Stimulated activated CD8-positive, alpha-beta memory T cell treated with anti-CD3 and anti-CD28 coated beads, Interleukin-12 subunit alpha, Interleukin-12 subunit beta, amount 100 ng/mL, for 1 hour (primary cell): ENCODE measurements around the gene STX5.
"Not testable (repeated sequence)": the region's sequence is repeated elsewhere in the genome, so short reads cannot be mapped to it uniquely, and the experiment has no call there.

ENCODE experiments used
- DNase-seq: peaks from one replicate; pipeline ENCODE4 v3.0.0-alpha.2; 2020; ENCODE audit warnings: low read depth

The STX5 gene, protein sequence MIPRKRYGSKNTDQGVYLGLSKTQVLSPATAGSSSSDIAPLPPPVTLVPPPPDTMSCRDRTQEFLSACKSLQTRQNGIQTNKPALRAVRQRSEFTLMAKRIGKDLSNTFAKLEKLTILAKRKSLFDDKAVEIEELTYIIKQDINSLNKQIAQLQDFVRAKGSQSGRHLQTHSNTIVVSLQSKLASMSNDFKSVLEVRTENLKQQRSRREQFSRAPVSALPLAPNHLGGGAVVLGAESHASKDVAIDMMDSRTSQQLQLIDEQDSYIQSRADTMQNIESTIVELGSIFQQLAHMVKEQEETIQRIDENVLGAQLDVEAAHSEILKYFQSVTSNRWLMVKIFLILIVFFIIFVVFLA

DNA sequence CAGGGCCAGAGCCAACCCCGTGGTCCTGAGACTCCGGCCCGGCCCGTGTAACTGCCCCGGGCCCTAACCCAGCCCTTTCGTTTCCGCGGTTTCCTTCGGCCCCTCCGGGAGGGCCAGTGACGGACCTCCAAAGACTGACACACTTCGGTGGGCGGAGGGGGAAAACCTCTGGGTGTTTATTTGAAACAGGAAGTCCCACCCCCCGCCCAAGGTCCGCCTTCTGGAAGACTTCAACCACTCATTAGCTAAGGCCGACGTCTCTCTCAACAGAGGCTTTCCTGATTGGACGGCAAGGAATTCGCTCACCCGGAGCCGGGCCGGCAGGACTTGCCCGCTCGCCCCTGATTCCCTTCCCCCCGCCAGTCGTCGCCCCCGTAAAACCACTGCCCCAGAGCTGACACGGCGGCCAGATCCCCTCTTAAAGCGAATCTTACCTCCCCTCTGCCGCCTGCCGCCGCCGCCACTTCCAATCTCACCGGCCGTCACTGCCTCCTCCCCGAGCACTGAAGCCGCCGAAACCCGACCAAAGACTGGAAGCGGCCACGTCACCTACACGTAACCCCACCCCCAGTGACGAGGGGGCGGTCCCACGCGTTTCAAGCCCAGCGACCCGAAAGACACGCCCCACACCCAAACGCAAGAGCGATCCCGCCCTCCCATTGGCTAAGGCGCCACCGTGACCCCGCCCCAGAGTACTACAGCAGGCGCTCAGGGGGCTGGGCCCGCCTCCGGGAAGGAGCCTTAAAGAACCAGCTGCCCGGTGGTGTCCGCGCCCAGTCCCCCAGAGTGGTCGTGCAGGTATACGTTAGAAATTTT lies at the start of gene STX5:
TSS of gene STX5 (minus strand) at position 532 of the 816 bp plus-strand sequence. CDS start 808 bp downstream, outside the sequence.
- peak; percentile 99 for DNase-seq

DNA sequence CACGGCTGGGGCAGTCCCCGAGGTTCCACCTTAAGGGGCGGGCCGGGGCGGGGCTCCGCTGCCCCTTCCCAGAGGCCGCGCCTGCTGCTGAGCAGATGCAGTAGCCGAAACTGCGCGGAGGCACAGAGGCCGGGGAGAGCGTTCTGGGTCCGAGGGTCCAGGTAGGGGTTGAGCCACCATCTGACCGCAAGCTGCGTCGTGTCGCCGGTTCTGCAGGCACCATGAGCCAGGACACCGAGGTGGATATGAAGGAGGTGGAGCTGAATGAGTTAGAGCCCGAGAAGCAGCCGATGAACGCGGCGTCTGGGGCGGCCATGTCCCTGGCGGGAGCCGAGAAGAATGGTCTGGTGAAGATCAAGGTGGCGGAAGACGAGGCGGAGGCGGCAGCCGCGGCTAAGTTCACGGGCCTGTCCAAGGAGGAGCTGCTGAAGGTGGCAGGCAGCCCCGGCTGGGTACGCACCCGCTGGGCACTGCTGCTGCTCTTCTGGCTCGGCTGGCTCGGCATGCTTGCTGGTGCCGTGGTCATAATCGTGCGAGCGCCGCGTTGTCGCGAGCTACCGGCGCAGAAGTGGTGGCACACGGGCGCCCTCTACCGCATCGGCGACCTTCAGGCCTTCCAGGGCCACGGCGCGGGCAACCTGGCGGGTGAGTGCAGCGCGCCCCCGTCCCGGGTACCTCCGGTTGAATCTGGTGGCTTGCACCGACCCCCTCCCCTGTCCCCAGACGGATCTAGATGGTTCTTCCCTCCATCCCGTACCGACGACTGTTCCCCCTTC lies 49.1 kb upstream of the STX5 start, which contains the start of gene SLC3A2:
TSS of gene SLC3A2 (plus strand) at position 94 of the 776 bp plus-strand sequence. CDS start at position 222, 128 bp downstream.
- DNase-seq = peak; percentile 69

DNA sequence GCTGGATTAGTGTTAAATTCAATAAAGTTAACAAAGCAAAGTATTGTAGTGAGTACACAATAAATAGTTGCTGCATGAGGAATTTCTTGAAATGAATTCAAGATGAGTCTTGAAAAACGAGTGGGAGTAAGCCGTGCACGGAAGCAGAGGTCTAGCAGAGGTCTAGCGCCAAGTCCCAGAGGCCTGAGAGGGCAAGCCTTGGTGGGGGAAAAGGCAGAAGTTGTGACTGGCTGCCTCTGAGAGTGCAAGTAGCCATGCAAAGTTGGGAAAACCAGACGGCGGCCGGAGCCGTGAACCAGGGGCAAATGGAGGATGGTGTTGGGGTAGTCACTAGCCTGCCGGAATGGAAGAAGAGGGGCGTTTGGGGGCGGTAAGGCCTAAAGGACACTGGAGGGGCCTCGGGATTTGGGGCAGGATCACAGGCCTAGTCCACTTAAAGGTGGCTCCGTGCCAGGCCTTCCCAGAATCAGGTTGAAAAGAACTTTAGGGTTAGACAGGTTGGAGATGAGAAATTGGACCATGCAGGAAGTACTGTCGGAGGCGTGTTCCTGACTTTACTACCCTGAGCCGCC lies 48.5 kb upstream of the STX5 start:
- no peak for DNase-seq

DNA sequence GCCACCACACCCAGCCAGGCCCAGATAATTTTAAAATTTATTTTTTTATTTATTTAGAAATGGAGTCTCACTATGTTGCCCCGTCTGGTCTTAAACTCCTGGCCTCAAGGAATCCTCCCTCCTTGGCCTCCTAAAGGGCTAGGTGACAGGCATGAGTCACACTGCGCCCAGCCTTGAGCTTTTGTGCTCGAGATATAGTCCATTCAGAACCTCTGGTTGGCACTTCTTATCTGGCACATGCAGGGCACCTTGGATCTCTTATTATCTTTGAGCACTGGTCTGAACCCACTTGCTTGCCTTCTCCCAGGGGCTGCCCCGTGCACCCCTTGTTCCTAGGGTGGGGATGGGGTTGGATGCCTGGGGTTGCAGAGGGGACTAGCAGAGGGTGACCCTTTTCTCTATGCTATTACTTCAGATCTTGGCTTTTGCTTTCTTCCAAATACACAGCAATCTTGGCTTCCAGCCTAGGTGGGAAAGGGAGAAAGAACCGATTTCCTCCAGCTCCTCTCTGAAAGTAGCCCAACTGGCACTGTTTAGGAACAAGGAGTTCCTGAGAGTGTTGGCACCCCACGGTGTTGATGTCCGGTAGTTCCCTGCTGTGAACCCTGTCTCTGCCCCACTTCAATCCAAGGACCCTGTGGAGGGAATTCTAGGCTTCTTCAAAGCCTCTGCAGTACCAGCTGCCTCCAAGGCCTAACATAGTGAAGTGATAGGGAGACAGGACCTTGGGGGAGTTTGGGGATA lies 47.6 kb upstream of the STX5 start:
- no peak for DNase-seq

DNA sequence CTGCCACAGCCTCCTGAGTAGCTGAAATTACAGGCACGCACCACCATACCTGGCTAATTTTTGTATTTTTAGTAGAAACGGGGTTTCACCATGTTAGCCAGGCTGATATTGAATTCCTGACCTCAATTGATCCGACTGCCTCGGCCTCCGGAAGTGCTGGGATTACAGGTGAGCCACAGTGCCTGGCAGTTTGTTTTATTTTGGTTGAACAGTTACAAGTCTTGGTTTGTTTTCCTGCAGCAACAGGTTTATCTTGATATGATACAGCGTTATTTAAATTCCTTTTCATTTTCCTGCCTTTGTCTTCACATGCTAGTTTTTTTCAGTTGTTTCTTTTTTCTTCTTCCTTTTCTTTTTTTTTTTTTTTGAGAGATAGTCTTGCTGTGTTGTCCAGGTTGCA lies 44.9 kb upstream of the STX5 start:
- no peak for DNase-seq

DNA sequence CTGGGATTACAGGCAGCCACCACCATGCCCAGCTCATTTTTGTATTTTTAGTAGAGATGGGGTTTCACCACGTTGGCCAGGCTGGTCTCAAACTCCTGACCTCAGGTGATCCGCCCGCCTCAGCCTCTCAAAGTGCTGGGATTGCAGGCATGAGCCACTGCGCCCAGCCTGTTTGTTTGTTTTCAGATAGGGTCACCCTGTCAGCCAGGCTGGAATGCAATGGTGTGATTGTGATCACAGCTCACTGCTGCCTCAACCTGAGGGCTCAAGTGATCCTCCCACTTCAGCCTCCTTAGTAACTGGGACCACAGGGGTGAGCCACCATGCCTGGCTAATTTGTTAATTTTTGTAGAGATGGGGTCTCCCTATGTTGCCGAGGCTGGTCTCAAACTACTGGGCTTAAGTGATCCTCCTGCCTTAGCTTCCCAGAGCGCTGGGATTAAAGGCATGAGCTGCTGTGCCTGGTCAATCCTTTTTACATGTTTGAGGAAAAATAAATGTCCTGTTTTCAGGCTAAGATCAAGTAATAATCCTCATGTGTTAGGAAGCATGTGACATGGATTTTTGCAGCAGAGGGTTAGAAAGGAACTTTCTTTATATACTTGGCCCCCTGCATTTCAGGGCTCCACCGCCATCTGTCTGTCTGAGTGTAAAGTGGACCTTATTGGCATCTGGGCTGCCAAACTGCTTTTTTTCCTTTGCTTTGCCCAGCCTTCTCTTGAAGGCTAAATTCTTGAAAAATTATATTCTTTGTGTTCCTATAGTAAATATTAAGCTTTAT lies 44.0 kb upstream of the STX5 start:
- no peak for DNase-seq

DNA sequence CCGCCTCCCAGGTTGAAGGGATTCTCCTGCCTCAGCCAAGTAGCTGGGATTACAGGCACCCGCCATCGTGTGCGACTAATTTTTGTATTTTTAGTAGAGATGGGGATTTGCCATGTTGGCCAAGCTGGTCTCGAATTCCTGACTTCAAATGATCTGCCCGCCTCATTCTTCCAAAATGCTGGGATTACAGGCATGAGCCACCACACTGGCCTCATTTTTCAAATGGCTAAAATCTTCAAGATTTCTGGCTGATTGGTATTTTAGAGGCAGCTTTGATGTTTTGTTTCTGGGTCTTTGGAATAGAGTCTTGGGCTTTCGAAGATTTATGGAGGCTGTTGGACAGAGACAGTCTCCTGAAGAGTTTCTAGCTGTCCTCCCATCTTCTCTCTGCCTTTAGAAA lies 43.0 kb upstream of the STX5 start:
- no peak for DNase-seq

DNA sequence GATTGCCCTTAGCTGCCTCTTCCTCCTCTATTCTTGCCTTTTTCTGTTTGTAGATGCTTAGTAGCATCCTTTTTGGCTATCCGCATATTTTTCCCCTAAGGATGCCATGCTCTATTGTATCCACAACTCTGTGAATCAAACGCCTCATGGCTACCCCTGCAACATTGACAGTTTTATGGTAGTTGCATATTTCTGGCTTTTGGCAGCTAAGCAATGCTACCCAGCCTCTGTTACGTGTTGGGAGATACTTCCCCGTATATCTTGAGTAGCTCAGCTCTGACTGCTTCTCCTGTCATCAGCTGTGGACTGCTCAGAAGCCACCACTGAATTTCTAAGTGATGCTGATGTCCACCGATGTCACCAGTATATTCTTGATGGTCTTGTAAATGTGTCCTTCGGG lies 33.8 kb upstream of the STX5 start:
- DNase-seq = no peak

DNA sequence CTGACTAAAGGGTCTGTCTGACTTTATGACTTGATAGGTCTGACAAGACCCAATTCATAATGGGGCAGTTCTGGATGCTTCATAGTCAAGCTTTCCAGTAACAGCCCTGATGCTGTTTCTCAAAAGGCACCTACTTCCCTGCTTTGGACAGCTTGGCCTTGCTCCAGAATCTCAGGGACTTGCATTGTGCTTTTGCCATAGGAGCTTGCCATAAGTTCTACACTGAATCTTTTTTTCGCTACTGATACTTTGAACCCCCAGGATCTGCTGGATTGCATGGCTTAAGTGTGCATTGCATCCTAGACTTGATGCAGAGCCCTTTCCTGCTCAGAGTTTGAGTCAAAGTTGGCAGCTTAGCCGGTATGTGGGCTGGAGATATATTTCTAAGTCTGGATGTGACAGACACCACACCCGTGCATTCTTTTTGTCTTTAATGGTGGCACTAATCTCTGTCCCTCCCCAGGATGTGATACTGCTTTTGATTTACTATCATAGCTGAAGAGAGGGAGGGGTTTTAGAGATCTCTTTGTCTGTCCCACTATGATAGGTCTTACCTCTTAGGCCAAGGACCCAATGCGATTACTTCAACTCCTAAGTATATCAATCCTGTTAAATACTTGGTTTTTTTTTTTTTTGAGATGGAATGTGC lies 32.0 kb upstream of the STX5 start:
- no peak for DNase-seq

DNA sequence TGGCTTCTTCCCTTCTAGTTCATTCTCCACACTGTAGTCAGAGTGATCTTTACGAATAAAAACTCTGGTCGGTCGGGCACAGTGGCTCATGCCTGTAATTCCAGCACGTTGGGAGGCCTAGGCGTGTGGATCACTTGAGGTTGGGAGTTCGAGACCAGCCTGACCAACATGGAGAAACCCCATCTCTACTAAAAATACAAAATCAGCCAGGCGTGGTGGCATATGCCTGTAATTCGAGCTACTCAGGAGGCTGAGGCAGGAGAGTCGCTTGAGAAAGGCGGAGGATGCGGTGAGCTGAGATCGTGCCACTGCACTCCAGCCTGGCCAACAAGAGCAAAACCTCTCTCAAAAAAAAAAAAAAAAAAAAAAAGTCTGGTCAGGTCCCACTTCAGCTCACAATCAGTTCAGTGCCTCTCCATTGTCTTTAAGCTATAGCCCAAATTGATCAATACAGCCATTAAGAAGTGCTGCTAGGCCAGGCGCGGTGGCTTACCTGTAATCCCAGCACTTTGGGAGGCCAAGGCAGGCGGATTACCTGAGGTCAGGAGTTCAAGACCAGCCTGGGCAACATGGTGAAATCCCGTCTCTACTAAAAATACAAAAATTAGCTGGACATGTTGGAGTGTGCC lies 29.8 kb upstream of the STX5 start:
- DNase-seq = not testable (repeated sequence)

DNA sequence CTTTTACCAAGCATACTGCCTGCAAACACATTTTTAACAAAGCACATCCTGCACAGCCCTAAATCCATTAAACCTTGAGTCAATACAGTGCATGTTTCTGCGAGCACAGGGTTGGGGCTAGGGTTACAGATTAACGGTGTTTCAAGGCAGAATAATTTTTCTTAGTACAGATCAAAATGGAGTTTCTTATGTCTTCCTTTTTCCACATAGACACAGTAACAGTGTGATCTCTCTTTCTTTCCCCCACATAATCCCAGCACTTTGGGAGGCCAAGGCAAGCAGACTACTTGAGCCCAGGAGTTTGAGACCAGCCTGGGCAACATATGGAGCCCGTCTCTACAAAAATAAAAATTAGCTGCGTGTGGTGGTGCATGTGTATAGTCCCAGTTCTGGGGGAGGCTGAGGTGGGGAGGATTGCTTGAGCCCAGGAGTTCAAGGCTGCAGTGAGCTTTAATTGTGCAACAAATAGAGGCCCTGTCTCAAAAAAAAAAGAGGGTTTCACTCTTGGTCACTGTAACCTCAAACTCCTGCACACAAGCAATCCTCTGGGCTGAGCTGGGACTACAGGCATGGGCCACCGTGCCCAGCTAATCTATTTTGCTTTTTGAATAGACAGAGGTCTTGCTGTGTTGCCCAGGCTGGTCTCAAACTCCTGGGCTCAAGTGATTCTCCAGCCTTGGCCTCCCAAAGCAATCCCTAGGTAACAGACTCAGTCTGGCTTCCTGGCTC lies 29.1 kb upstream of the STX5 start:
- no peak for DNase-seq

DNA sequence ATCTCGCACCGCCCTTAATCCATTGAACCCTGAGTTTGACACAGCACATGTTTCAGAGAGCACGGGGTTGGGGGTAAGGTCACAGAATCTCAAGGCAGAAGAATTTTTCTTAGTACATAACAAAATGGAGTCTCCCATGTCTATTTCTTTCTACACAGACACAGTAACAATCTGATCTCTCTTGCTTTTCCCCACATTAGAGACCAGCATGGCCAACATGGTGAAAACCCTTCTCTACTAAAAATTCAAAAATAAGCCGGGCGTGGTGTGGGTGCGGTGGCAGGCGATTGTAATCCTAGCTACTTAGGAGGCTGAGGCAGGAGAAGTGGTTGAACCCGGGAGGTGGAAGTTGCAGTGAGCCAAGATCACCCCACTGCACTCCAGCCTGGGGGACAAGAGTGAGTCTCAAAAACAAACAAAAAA lies 27.4 kb upstream of the STX5 start:
- not testable (repeated sequence) for DNase-seq

DNA sequence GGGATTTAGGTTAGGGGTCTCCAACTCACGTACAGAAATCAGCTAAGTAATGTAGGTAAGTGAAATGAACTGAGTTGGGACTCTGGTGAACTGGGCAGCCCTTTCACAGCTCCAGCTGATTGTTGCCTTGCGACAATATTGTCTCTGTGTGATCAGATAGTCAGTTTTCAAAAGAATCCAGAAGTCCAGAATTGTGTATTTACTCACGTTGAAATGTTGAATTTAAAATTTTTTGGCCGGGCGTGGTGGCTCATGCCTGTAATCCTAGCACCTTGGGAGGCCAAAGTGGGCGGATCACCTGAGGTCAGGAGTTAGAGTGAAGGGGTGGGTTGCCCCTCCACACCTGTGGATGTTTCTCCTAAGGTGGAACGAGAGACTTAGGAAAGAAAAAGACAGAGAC lies 26.4 kb upstream of the STX5 start:
- no peak for DNase-seq

DNA sequence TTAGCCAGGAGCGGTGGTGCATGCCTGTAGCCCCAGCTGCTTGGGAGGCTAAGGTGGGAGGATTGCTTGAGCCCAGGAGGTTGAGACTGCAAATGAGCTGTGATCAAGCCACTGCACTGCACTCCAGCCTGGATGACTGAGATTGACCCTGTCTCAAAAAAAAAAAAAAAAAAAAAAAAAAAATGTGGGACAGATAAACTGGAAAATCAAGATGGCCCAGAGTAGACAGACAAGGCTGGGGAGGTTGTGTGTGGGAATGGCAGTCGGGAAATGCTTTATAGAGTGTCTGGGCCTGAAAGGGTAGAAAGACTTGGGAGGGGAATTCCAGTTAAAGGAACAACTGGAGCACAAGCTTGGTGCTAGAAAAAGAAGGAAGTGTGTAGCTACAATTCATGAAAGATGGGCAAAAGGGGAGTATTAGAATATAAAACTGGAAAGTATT lies 25.7 kb upstream of the STX5 start:
- DNase-seq = no peak

DNA sequence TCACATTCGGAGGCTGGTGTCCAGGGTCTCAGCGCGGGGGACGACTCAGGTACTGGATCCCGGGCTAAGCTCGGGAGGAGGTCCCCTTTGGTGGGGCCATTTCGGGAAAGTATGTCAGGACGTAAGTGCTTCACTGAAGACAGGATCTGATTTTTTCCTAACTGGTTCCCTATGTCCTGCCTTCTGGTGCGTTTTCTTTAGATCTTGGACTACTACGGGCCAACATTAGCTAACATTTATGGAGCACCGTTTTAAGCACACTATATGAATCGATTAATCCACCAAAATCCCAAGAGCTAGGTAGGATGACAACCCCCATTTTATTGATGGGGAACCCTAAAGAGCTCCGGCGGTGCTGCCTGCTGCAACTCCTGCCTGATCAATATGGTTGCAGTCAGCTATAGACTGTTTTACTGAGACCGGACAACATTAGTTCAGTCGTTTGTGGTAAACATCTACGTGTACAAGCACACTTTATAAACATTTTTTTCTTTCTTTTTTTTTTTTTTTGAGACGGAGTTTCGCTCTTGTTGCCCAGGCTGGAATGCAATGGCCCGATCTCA lies 24.6 kb upstream of the STX5 start:
- DNase-seq = no peak

DNA sequence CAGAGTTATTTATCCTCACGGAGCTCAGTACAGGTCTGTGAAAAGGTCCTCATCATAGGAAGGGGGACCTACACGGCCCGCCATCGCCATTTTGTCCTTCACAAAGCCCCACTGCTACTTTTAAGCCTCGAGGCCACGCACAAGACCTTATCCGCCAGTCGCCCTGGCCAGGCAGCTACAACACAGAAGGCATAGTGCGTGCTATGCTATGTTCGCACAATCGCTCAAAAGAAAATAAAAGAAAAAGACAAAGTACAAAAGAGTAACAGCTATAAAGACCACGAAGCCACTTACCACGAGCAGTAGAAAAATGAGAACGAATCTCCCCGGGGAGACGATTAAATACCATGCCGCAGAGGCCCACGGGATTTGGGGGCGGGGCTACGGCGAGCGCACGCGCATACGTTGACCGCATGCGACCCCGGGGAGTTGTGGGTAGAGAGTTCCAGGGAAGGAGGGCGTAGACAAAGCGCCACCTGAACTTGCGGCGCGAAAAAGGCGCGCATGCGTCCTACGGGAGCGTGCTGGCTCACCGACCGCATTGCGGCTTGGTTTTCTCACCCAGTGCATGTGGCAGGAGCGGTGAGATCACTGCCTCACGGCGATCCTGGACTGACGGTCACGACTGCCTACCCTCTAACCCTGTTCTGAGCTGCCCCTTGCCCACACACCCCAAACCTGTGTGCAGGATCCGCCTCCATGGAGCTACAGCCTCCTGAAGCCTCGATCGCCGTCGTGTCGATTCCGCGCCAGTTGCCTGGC lies 23.9 kb upstream of the STX5 start:
- peak; percentile 97 for DNase-seq

DNA sequence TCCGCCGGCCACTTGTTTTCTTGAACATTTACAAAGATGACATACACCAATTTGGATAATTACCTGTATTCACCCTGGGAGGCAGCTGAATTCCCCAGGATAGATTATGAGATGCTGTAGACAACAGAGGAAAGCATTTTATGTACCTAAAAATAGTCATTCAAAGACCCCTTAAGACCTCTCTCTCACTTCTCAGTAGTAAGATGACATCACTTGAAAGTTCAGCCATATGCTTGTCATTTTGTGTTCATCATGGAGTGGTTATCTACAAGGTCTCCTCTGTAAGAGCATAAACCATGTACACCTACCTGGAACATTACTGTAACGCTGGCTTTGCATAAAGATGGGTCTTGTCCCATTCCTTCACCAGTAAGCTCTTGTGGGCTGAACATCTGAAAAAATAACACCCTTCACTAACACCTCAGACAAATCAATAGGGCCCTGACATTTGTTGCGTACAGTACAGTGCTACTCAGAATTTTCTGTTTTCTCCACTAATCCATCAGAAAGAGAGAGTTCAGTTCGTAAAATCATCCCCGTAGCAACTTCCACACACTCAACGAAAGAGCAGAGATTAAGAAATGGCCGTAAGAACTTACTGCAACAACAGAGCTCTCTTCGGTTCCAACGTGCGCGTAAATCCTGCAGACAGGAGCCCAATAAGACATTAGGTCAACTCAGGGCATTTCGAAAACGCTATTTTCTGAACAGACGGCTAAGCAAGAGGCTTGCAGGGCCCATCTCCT lies 23.1 kb upstream of the STX5 start:
- DNase-seq = no peak
